Trophoblast cell (in vitro differentiated cells and primary cell): Measurements from ENCODE around the gene SYNE2.
"Not testable (repeated sequence)": the region's sequence is repeated elsewhere in the genome, so short reads cannot be mapped to it uniquely, and the experiment has no call there.

Experiments used
- DNase-seq, 2 donors: peaks; one replicate each; pipeline ENCODE4 v3.0.0-alpha.2; 2016
- H2AFZ ChIP-seq: 2 replicates; pipeline ENCODE4 v1.6.1; 2013; ENCODE audit warnings: low read length, moderate library complexity, mild to moderate bottlenecking; ENCODE audit not compliant: insufficient read depth, poor library complexity
- H2AK5ac ChIP-seq: 2 replicates; pipeline ENCODE4 v1.6.1; 2013; ENCODE audit warnings: mild to moderate bottlenecking, low read length
- H2BK120ac ChIP-seq: 2 replicates; pipeline ENCODE4 v1.6.1; 2013; ENCODE audit warnings: low read length, mild to moderate bottlenecking, moderate library complexity; ENCODE audit not compliant: insufficient read depth, poor library complexity
- H2BK12ac ChIP-seq: 2 replicates; pipeline ENCODE4 v1.6.1; 2013; ENCODE audit warnings: mild to moderate bottlenecking, low read length, moderate library complexity
- H2BK5ac ChIP-seq: 2 replicates; pipeline ENCODE4 v1.6.1; 2013; ENCODE audit warnings: low read length, low read depth, moderate library complexity, mild to moderate bottlenecking; ENCODE audit not compliant: poor library complexity
- H3K14ac ChIP-seq: 2 replicates; pipeline ENCODE4 v1.6.1; 2013; ENCODE audit warnings: mild to moderate bottlenecking, low read length
- H3K18ac ChIP-seq: 2 replicates; pipeline ENCODE4 v1.6.1; 2013; ENCODE audit warnings: mild to moderate bottlenecking, low read length
- H3K23ac ChIP-seq: 2 replicates; pipeline ENCODE4 v1.6.1; 2013; ENCODE audit warnings: low read length
- H3K27ac ChIP-seq: 2 replicates; pipeline ENCODE4 v1.5.1; 2013; ENCODE audit warnings: low read depth, mild to moderate bottlenecking, inconsistent platforms, low read length, moderate library complexity
- H3K27me3 ChIP-seq: 2 replicates; pipeline ENCODE4 v1.6.1; 2013; ENCODE audit warnings: inconsistent platforms, mild to moderate bottlenecking, low read length, moderate library complexity; ENCODE audit not compliant: insufficient read depth
- H3K36me3 ChIP-seq, 2 experiments: 1 replicate in 1 of 2; 2 replicates in 1 of 2; pipeline ENCODE4 v1.6.1; 2013; ENCODE audit warnings: low read length in 2 of 2, mild to moderate bottlenecking in 2 of 2, moderate library complexity in 1 of 2; ENCODE audit not compliant: insufficient read depth in 2 of 2, control insufficient read depth in 1 of 2
- H3K4ac ChIP-seq: 2 replicates; pipeline ENCODE4 v1.6.1; 2013; ENCODE audit warnings: low read depth, mild to moderate bottlenecking, low read length, moderate library complexity
- H3K4me1 ChIP-seq, 2 experiments: 1 replicate in 1 of 2; 2 replicates in 1 of 2; pipeline ENCODE4 v1.6.1; 2013; ENCODE audit warnings: low read length in 2 of 2, mild to moderate bottlenecking in 2 of 2, moderate library complexity in 1 of 2; ENCODE audit not compliant: insufficient read depth in 2 of 2, control insufficient read depth in 1 of 2
- H3K4me2 ChIP-seq: 2 replicates; pipeline ENCODE4 v1.6.1; 2013; ENCODE audit warnings: inconsistent platforms, mild to moderate bottlenecking, low read length, moderate library complexity
- H3K4me3 ChIP-seq: 2 replicates; pipeline ENCODE4 v1.5.1; 2013; ENCODE audit warnings: mild to moderate bottlenecking, low read depth, low read length, inconsistent platforms
- H3K79me1 ChIP-seq: one replicate; pipeline ENCODE4 v1.6.1; 2013; ENCODE audit warnings: low read length
- H3K79me2 ChIP-seq: 2 replicates; pipeline ENCODE4 v1.6.1; 2013; ENCODE audit warnings: low read length, mild to moderate bottlenecking; ENCODE audit not compliant: control insufficient read depth, insufficient read depth, poor library complexity
- H3K9ac ChIP-seq: 2 replicates; pipeline ENCODE4 v1.6.1; 2013; ENCODE audit warnings: mild to moderate bottlenecking, low read length
- H3K9me3 ChIP-seq: 2 replicates; pipeline ENCODE4 v1.6.1; 2013; ENCODE audit warnings: low read depth, mild to moderate bottlenecking, control low read depth, inconsistent platforms, low read length; ENCODE audit not compliant: insufficient read depth
- H4K12ac ChIP-seq: 2 replicates; pipeline ENCODE4 v1.6.1; 2013; ENCODE audit warnings: low read depth, mild to moderate bottlenecking, low read length, moderate library complexity
- H4K8ac ChIP-seq: 2 replicates; pipeline ENCODE4 v1.6.1; 2013; ENCODE audit warnings: low read depth, mild to moderate bottlenecking, low read length, moderate library complexity
- H4K91ac ChIP-seq: one replicate; pipeline ENCODE4 v1.6.1; 2013; ENCODE audit warnings: low read depth, mild to moderate bottlenecking, low read length, moderate library complexity
- WGBS: extraction: QIAGEN DNeasy Blood & Tissue Kit; methylation state at CpG from one replicate; pipeline ENCODE4 v1.1.7; 2013; ENCODE audit warnings: missing lambda C conversion rate; ENCODE audit not compliant: insufficient read length, insufficient coverage; ENCODE audit errors: extremely low coverage; 5-methylcytosine and 5-hydroxymethylcytosine counted together

Gene SYNE2

GRCh38 chr14:64176330-64176729, 323.5 kb downstream of the SYNE2 start:
- no peaks in the 10 kb centered on the region for H3K9me3 ChIP-seq
- peak overlapping the region; percentile 100 for H3K23ac ChIP-seq
- no peak overlapping the region for H4K12ac ChIP-seq
- no peak overlapping the region for H2AFZ ChIP-seq
- no peak overlapping the region for H2BK120ac ChIP-seq
- no peaks in the 10 kb centered on the region for H3K4me1 ChIP-seq
- H3K79me1 ChIP-seq: no peaks in the 10 kb centered on the region
- H4K8ac ChIP-seq: no peak overlapping the region
- H2BK12ac ChIP-seq: no peak overlapping the region
- H3K36me3 ChIP-seq: peaks cover 3 to 6% of the 10 kb centered on the region in 2 experiments
- H4K91ac ChIP-seq: no peak overlapping the region
- H2AK5ac ChIP-seq: no peak overlapping the region
- no peak overlapping the region for H3K4ac ChIP-seq
- no peak overlapping the region for H3K18ac ChIP-seq
- no peaks in the 10 kb centered on the region for H3K79me2 ChIP-seq
- H2BK5ac ChIP-seq: no peak overlapping the region
- WGBS: no CpG with 5 or more reads among the region's 2 CpGs
- H3K4me3 ChIP-seq: no peak overlapping the region
- no peaks in the 10 kb centered on the region for H3K27me3 ChIP-seq
- no peak overlapping the region for H3K9ac ChIP-seq
- no peak overlapping the region for H3K4me2 ChIP-seq
- H3K27ac ChIP-seq: no peak overlapping the region
- DNase-seq: no peak
- H3K14ac ChIP-seq: no peak overlapping the region

- WGBS: no CpG with 5 or more reads among the region's 3 CpGs
- H3K4me1 ChIP-seq: no peaks in the 10 kb centered on the region
- peaks cover 0 to 6% of the 10 kb centered on the region in 2 experiments for H3K36me3 ChIP-seq
- H3K4ac ChIP-seq: no peak overlapping the region
- H4K12ac ChIP-seq: no peak overlapping the region
- H2BK12ac ChIP-seq: no peak overlapping the region
- no peak overlapping the region for H4K91ac ChIP-seq
- H3K27me3 ChIP-seq: no peaks in the 10 kb centered on the region
- no peak overlapping the region for H2AK5ac ChIP-seq
- H3K4me3 ChIP-seq: no peak overlapping the region
- no peaks in the 10 kb centered on the region for H3K79me1 ChIP-seq
- no peak overlapping the region for H3K23ac ChIP-seq
- no peak overlapping the region for H3K9ac ChIP-seq
- H3K79me2 ChIP-seq: no peaks in the 10 kb centered on the region
- no peaks in the 10 kb centered on the region for H3K9me3 ChIP-seq
- no peak overlapping the region for H3K4me2 ChIP-seq
- no peak overlapping the region for H3K18ac ChIP-seq
- no peak overlapping the region for H2BK120ac ChIP-seq
- H3K27ac ChIP-seq: no peak overlapping the region
- H3K14ac ChIP-seq: no peak overlapping the region
- no peak overlapping the region for H2AFZ ChIP-seq
- DNase-seq: no peak
- no peak overlapping the region for H2BK5ac ChIP-seq
- no peak overlapping the region for H4K8ac ChIP-seq
Observed at GRCh38 chr14:64178814-64179213, 326.0 kb downstream of the SYNE2 start.

- H3K79me1 ChIP-seq, H3K14ac ChIP-seq, H3K18ac ChIP-seq, H2BK120ac ChIP-seq, DNase-seq, H2BK12ac ChIP-seq, H3K79me2 ChIP-seq, H3K36me3 ChIP-seq, H3K27ac ChIP-seq, H3K4me3 ChIP-seq, H3K4ac ChIP-seq, H4K91ac ChIP-seq, H2AFZ ChIP-seq, H3K9me3 ChIP-seq, H2BK5ac ChIP-seq, H3K23ac ChIP-seq, H4K12ac ChIP-seq, H2AK5ac ChIP-seq, H3K4me1 ChIP-seq, H4K8ac ChIP-seq, H3K9ac ChIP-seq, H3K4me2 ChIP-seq, H3K27me3 ChIP-seq: not testable (repeated sequence)
- WGBS: no CpG with 5 or more reads among the region's 40 CpGs
Observed at GRCh38 chr14:64182908-64183307, 330.1 kb downstream of the SYNE2 start.

GRCh38 chr14:64184103-64184729, 331.4 kb downstream of the SYNE2 start:
- Histone ChIP-seq H2BK5ac (no peak overlapping the region), H3K23ac (no peak overlapping the region), H4K12ac (no peak overlapping the region), H4K8ac (no peak overlapping the region), H3K4me2 (no peak overlapping the region), H3K9ac (no peak overlapping the region), H3K27ac (no peak overlapping the region), H4K91ac (no peak overlapping the region), H3K79me2 (no peaks in the 10 kb centered on the region), H2BK120ac (no peak overlapping the region), H3K14ac (no peak overlapping the region), H3K36me3 (peaks cover 3 to 10% of the 10 kb centered on the region in 2 experiments), H3K4me1 (no peaks in the 10 kb centered on the region), H2AK5ac (no peak overlapping the region), H2BK12ac (no peak overlapping the region), H3K4ac (no peak overlapping the region), H3K79me1 (no peaks in the 10 kb centered on the region), H3K9me3 (peaks cover 4% of the 10 kb centered on the region), H2AFZ (no peak overlapping the region), H3K4me3 (peak overlapping the region; percentile 14), H3K18ac (no peak overlapping the region), H3K27me3 (no peaks in the 10 kb centered on the region)
- no peak for DNase-seq
- WGBS: no CpG with 5 or more reads among the region's 7 CpGs
